Ectodermal cell (in vitro differentiated cells): ENCODE measurements around the gene ERMAP.

Experiments used
- H3K27ac ChIP-seq: 2 replicates; pipeline ENCODE4 v1.7.0; 2013; ENCODE audit warnings: mild to moderate bottlenecking, low read depth, low read length; ENCODE audit not compliant: insufficient read depth, poor library complexity, severe bottlenecking
- H3K27me3 ChIP-seq: 2 replicates; pipeline ENCODE4 v1.7.0; 2013; ENCODE audit warnings: mild to moderate bottlenecking, low read length; ENCODE audit not compliant: insufficient read depth, control insufficient read depth, poor library complexity, severe bottlenecking
- H3K36me3 ChIP-seq: one replicate; pipeline ENCODE4 v1.7.0; 2013; ENCODE audit warnings: low read length; ENCODE audit not compliant: control insufficient read depth, insufficient read depth
- H3K4me1 ChIP-seq: one replicate; pipeline ENCODE4 v1.7.0; 2013; ENCODE audit warnings: low read length; ENCODE audit not compliant: control insufficient read depth, insufficient read depth
- H3K4me3 ChIP-seq: 2 replicates; pipeline ENCODE4 v1.7.0; 2013; ENCODE audit warnings: low read depth, low read length, control low read depth; ENCODE audit not compliant: insufficient read depth
- H3K9me3 ChIP-seq: 2 replicates; pipeline ENCODE4 v1.7.0; 2013; ENCODE audit warnings: mild to moderate bottlenecking, low read length, moderate library complexity; ENCODE audit not compliant: control insufficient read depth
- WGBS, 2 experiments: methylation state at CpG; one replicate each; pipeline ENCODE4 v1.1.7; 2013; ENCODE audit warnings: missing lambda C conversion rate in 2 of 2; 5-methylcytosine and 5-hydroxymethylcytosine counted together

Gene ERMAP

GRCh38 chr1:42888013-42888633 is 71.2 kb downstream of the ERMAP start:
- H3K27ac ChIP-seq = no peak overlapping the region
- H3K4me1 ChIP-seq = peaks cover 8% of the 10 kb centered on the region
- 93 to 94% methylated on average over 31 of the region's 31 CpGs for whole genome bisulfite sequencing, 2 experiments
- H3K27me3 ChIP-seq = no peaks in the 10 kb centered on the region
- H3K36me3 ChIP-seq = no peaks in the 10 kb centered on the region
- no peaks in the 10 kb centered on the region for H3K9me3 ChIP-seq
- H3K4me3 ChIP-seq = no peak overlapping the region

DNA sequence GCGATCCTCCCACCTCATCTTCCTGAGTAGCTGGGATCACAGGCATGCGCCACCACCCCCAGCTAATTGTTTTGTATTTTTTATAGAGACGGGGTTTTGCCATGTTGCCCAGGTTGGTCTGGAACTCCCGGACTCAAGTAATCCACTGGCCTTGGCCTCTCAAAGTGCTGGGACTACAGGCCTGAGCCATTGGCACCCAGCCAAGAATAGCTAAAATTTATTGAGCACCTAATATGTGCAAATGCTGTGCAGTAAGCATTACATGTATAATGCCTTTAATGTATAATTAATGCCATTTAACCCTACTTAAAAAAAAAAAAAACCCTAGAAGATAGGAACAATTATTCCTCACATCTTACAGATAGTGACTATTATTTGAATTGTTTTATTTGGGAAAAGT is 72.3 kb downstream of the ERMAP start:
- Histone ChIP-seq H3K4me3 (no peak overlapping the region), H3K9me3 (no peaks in the 10 kb centered on the region), H3K27me3 (no peaks in the 10 kb centered on the region), H3K4me1 (peaks cover 8% of the 10 kb centered on the region), H3K27ac (no peak overlapping the region), H3K36me3 (no peaks in the 10 kb centered on the region)
- 69 to 72% methylated on average over 4 of the region's 4 CpGs for WGBS, 2 experiments

- no peaks in the 10 kb centered on the region for H3K9me3 ChIP-seq
- 63 to 65% methylated on average over 5 of the region's 5 CpGs for whole genome bisulfite sequencing, 2 experiments
- no peaks in the 10 kb centered on the region for H3K27me3 ChIP-seq
- H3K4me3 ChIP-seq = no peak overlapping the region
- no peak overlapping the region for H3K27ac ChIP-seq
- H3K36me3 ChIP-seq = no peaks in the 10 kb centered on the region
- H3K4me1 ChIP-seq = peaks cover 8% of the 10 kb centered on the region
Measured at GRCh38 chr1:42891465-42892138, 74.7 kb downstream of the ERMAP start.
